ENCODE results near the gene ADGRV1.

Gene ADGRV1

DNA sequence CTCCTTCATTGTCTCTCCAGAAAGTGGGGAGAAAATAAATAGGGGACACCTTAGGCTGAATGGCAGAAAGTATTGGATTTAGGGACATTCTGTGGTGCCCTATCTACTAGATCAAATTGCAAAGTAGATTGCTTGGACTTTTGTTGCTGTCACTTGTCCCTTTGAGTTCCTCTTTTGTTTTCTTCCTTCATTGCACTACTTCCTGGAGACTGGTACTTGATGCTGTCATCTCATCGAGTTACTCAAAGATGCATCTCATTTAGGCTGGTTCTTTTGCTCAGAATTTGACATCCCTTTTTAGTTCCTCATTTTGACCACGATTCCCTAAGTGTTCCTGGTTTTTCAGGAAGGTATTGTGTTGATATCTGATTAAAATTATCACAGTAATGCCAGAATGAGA lies 137.6 kb downstream of the ADGRV1 start:
- H3K36me3 ChIP-seq (ENCODE audit: low read depth): no peaks in the 10 kb centered on the region
- peaks cover 22% of the 10 kb centered on the region for H3K27me3 ChIP-seq (ENCODE audit: insufficient read depth, poor library complexity, severe bottlenecking)
- H3K4me3 ChIP-seq (ENCODE audit: severe bottlenecking): no peak overlapping the region
- TF ChIP-seq, protein P1, sequence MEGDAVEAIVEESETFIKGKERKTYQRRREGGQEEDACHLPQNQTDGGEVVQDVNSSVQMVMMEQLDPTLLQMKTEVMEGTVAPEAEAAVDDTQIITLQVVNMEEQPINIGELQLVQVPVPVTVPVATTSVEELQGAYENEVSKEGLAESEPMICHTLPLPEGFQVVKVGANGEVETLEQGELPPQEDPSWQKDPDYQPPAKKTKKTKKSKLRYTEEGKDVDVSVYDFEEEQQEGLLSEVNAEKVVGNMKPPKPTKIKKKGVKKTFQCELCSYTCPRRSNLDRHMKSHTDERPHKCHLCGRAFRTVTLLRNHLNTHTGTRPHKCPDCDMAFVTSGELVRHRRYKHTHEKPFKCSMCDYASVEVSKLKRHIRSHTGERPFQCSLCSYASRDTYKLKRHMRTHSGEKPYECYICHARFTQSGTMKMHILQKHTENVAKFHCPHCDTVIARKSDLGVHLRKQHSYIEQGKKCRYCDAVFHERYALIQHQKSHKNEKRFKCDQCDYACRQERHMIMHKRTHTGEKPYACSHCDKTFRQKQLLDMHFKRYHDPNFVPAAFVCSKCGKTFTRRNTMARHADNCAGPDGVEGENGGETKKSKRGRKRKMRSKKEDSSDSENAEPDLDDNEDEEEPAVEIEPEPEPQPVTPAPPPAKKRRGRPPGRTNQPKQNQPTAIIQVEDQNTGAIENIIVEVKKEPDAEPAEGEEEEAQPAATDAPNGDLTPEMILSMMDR (IDR thresholded peaks at IDR 0.05; ENCODE audit: poor library complexity, severe bottlenecking): no peak
- ATAC-seq (ENCODE audit: low read depth): no peak
- H3K4me1 ChIP-seq (ENCODE audit: insufficient read depth, poor library complexity, severe bottlenecking): no peaks in the 10 kb centered on the region
- no peaks in the 10 kb centered on the region for H3K9me3 ChIP-seq (ENCODE audit: severe bottlenecking)
- DNase-seq (ENCODE audit: low spot score): no peak
- H3K27ac ChIP-seq (ENCODE audit: poor library complexity, severe bottlenecking): no peak overlapping the region

DNA sequence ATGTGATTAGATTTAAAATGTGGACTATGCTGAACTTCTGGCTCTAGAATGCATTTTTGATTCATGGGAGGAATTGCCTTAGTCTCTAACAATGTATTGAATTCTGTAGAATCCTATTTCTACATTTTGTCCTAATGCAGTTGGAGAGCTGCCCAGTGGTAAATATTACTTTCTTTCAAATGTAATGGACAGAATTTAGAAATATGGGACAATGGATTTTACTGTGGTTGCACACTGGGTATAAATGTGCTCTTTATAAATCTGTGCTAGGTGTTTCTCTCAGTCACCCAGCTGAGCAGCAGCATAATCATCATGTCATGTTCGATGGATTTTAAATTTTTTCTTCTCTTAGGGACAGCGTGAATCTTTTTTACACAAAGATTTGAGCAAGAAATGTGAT lies 141.7 kb downstream of the ADGRV1 start:
- H3K9me3 ChIP-seq (ENCODE audit: severe bottlenecking): no peaks in the 10 kb centered on the region
- TF ChIP-seq, protein P1 (IDR thresholded peaks at IDR 0.05; ENCODE audit: poor library complexity, severe bottlenecking): no peak
- no peaks in the 10 kb centered on the region for H3K36me3 ChIP-seq (ENCODE audit: low read depth)
- peaks cover 25% of the 10 kb centered on the region for H3K27me3 ChIP-seq (ENCODE audit: insufficient read depth, poor library complexity, severe bottlenecking)
- no peaks in the 10 kb centered on the region for H3K4me1 ChIP-seq (ENCODE audit: insufficient read depth, poor library complexity, severe bottlenecking)
- ATAC-seq (ENCODE audit: low read depth) (no peak), DNase-seq (ENCODE audit: low spot score) (no peak)
- H3K4me3 ChIP-seq (ENCODE audit: severe bottlenecking): no peak overlapping the region
- no peak overlapping the region for H3K27ac ChIP-seq (ENCODE audit: poor library complexity, severe bottlenecking)

GRCh38 chr5:90703932-90704331 lies 145.3 kb downstream of the ADGRV1 start:
- DNase-seq (ENCODE audit: low spot score): no peak
- no peak overlapping the region for H3K4me3 ChIP-seq (ENCODE audit: severe bottlenecking)
- H3K9me3 ChIP-seq (ENCODE audit: severe bottlenecking): no peaks in the 10 kb centered on the region
- no peak for ATAC-seq (ENCODE audit: low read depth)
- no peaks in the 10 kb centered on the region for H3K36me3 ChIP-seq (ENCODE audit: low read depth)
- TF ChIP-seq, protein P1 (IDR thresholded peaks at IDR 0.05; ENCODE audit: poor library complexity, severe bottlenecking): no peak
- H3K4me1 ChIP-seq (ENCODE audit: insufficient read depth, poor library complexity, severe bottlenecking): no peaks in the 10 kb centered on the region
- H3K27ac ChIP-seq (ENCODE audit: poor library complexity, severe bottlenecking): no peak overlapping the region
- H3K27me3 ChIP-seq (ENCODE audit: insufficient read depth, poor library complexity, severe bottlenecking): peaks cover 17% of the 10 kb centered on the region

DNA sequence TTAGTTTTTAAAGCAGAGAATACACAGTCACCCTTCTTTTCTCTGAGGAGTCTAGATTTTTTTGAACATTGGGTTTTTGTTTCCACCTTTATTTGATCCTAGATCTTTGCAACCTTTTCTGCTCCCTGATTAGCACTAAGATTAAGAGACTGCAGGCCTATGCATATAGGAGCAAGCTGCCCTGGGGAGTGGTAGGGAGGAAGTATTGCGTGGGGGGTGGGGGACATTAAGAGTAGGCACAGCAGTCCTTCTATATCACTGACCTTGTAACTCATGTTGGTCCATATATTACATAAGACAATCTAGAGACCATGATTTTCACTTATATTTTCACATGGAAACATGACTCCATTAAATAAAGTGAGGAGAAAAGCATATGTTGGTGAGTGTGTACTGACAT lies 149.1 kb downstream of the ADGRV1 start:
- no peak for DNase-seq (ENCODE audit: low spot score)

More for the DNA sequence above, 149.1 kb downstream of the ADGRV1 start:
- TF ChIP-seq, protein P1 (IDR thresholded peaks at IDR 0.05; ENCODE audit: poor library complexity, severe bottlenecking): no peak
- peaks cover 3% of the 10 kb centered on the region for H3K27me3 ChIP-seq (ENCODE audit: insufficient read depth, poor library complexity, severe bottlenecking)
- peaks cover 2% of the 10 kb centered on the region for H3K9me3 ChIP-seq (ENCODE audit: severe bottlenecking)
- no peak overlapping the region for H3K27ac ChIP-seq (ENCODE audit: poor library complexity, severe bottlenecking)
- no peak overlapping the region for H3K4me3 ChIP-seq (ENCODE audit: severe bottlenecking)
- no peaks in the 10 kb centered on the region for H3K36me3 ChIP-seq (ENCODE audit: low read depth)
- no peak for ATAC-seq (ENCODE audit: low read depth)
- H3K4me1 ChIP-seq (ENCODE audit: insufficient read depth, poor library complexity, severe bottlenecking): no peaks in the 10 kb centered on the region
